GM21390 (cell line): ENCODE data around the gene CPNE4.
A peak's percentile ranks its signal among the peaks of the same experiment; 100 is the strongest.

Experiments used
- ATAC-seq: cut with Tn5 transposase; IDR thresholded peaks from one replicate; pipeline ENCODE4 v1.9.1; 2021; ENCODE audit not compliant: unreplicated experiment

CPNE4 gene

GRCh38 chr3:131612745-131613144 is 422.1 kb downstream of the CPNE4 start:
- ATAC-seq = no peak

DNA sequence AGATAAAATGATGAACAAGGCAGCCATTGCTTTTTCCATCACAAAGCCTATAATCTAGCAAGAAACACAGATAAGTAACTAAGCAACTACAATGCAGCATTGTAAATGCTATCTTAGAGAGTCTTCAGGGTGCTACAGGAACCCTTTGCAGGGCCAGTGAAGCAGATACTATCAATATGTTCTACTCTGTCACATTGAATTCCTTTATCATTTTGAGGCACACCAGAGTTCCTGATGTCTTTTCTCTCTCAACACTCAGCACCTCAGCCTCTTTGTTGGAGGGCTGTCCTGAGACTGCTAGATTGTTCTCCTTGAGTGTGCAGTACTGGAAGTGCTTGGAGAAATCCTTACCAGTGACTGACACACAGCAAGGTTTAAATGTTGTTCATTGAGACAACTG is 424.6 kb downstream of the CPNE4 start:
- no peak for ATAC-seq

- no peak for ATAC-seq
Observed at GRCh38 chr3:131608741-131609140, 426.1 kb downstream of the CPNE4 start.

DNA sequence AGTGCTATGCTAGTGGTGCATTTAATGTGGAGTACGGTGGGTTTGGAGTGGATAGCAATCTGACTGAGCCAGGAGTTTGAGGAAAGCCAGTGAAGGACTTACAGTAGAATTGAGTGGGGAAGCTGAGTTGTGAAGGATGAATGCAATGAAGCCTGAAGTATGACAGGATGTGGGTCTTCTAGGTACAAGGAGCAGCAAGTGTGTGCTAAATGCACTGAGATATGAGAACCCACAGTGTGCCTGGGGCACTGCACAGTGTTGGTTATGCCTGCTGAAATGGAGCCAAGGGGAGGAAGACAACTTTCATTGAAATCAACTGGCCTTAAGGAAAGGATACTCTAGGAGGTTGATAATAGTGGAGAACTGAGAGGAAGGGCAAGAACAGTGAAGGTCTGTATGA is 426.5 kb downstream of the CPNE4 start:
- no peak for ATAC-seq

DNA sequence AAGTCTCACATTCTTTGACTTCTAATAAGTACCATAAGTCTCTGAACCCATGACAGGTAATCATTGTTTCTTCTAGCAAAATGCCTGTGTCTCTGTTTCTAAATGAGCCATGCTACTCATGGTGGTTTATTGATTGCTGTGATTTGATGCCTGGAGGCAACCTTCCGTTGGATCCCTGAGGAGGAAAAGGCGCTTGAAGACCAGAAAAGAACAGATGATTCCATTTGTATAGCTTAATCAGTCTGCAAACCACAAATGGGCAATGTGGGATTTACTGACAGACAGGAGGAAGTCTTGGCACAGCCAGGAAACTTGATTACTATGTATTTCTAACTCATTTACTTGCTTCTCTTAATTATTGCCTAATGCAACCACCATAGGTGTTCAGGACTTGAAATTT is 428.9 kb downstream of the CPNE4 start:
- no peak for ATAC-seq

GRCh38 chr3:131602011-131602779 is 432.6 kb downstream of the CPNE4 start:
- ATAC-seq = no peak

GRCh38 chr3:131597816-131598215 is 437.0 kb downstream of the CPNE4 start:
- ATAC-seq = no peak

- ATAC-seq = no peak
Observed at GRCh38 chr3:131596884-131597283, 437.9 kb downstream of the CPNE4 start.

- no peak for ATAC-seq
Observed at GRCh38 chr3:131591394-131592014, 443.3 kb downstream of the CPNE4 start.

DNA sequence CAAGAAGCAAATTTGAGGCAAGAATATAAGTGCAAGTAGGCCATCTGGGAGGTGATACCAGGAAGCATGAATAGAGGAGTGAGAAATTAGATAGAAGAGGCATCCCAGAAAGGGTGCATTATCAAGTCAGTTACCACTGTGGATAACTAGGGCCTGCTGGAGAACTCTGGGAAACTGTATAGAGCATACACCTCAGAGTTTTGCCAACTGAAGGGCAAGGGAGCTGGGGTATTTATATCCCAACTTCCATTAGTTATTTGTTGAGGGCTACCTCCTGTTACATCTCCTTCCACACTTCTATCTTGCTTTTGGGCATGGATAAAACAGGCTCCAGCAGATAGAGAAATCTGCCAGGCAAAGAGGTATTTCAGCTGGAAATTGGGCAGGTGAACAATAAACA is 448.5 kb downstream of the CPNE4 start:
- ATAC-seq = no peak

DNA sequence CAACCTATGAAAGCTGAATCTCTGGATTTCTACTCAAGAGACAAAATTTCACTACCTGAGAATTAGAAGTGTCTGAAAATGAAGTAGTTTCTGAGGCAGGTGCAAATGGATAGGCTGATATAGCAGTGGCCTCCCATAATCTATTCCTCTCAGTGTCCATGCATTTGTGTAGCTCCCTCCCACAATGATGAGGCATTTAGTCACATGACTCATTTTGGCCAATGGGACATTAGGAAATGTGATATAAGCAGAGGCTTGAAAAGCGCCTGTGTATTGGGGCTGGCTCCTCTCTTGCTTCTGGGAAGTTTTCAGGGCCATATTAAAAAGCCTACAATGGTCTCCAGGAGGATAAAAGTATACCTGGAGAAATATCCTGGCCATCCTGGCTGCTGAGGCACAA is 452.4 kb downstream of the CPNE4 start:
- ATAC-seq = no peak

DNA sequence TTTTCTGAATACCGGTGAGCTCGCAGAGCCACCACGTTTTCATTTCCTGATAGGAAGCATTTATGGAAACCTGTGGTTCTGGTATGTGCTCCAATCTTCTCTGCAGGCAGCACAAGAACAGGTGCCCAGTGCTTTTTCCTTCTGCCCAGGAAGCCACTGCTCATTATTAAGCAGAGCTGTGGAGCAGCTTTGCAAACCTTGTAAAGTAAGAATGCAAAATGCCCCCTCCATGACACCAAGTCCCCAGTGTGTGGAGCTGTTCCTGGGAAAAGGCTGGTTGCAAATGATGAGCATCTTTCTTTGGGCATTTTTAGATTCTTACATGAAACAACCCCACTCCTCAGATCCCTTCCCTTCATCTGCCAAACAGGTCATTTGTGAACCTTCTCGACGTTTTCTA is 466.4 kb downstream of the CPNE4 start:
- ATAC-seq = no peak

DNA sequence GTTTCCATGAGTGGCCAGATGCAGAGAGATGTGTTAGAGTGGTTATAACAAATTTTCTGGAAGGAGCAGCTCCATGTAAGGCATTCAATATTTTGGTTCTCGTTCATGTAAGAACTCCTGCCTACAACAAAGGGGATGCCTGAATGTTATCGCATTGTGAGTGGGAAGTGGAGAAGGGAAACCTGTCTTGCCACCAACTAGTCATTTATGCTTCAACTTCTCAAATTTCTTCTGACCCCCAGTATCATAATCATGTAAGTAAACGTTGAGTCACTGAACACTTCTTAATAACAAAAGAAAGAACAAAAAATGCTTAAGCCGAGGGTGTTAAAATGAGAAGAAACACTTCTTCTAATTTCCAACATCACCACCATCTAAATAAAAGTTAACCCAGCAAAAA is 470.0 kb downstream of the CPNE4 start:
- ATAC-seq = no peak

DNA sequence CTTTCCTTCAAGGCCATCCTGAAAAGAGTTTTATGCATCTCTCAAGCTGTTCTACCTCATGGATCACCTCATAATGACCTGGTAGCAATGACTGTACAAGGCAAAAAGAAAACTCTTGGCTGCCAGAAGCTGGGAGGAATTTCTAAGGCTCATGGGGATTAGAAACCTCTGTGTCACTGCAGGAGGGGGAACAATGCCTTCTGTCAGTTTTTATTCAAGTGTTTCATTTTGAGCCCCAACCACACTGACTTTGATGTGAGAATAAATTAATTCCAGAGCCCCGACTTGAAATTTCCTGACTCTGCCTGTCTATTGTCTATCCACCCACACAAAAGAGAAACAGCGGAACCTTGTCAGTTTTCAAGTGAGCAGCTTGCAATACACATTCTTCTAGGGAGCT is 473.3 kb downstream of the CPNE4 start:
- ATAC-seq = no peak

DNA sequence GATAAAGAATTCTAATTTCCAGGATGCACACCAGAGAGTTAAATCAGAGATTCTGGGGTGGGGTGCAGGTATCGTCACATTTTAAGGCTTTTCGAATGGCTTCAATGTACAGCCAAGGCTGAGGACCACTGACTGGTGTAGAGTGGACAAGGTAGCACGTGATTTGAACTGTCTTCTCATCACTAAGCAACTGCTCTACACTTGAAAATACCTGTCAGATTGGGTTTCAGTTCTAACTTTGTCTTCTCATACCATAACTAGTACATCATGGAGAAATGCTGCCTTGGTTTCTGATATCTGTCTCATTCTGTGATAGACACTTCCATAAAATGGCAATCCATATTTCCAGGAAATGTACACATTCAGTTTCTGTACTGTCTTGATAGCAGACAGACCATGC is 474.0 kb downstream of the CPNE4 start:
- no peak for ATAC-seq

- no peak for ATAC-seq
Observed at GRCh38 chr3:131555456-131555855, 479.4 kb downstream of the CPNE4 start.

DNA sequence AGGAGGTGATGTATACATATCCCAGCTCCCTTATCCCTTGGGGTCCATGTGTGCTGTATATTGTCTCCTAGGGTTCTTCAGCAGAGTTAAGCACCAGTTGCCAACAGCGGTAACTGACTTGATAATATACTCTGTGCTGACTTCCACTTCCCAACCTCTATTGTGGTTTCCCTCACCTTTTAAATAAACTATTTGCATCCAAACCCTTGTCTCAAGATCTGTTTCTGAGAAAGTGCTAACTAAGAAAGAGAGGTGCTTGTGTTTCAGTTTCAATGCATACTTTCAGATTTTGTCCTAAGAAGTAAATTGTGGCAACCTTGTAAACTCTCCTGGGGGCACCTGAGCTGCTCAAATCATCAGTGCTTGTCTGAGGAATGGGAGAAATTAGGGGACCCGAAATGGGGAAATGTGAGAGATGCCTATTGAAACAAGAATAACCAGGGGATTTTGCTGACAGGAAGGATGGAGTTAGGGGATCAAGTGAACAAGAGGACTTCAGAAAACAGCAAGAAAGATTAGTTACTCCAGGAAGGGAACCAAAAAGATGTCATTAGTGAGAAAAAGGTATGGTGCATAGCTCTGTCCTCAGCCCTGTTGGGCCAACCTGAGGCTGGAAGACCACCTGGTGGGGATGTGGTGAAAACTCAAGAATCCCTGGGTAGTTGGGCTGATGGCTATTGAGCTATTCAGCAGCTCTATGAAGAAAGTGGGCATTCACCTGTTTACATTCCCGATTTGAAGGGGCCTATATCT is 481.1 kb downstream of the CPNE4 start:
- peak; percentile 97 for ATAC-seq

- no peak for ATAC-seq
Observed at GRCh38 chr3:131551761-131552160, 483.1 kb downstream of the CPNE4 start.

DNA sequence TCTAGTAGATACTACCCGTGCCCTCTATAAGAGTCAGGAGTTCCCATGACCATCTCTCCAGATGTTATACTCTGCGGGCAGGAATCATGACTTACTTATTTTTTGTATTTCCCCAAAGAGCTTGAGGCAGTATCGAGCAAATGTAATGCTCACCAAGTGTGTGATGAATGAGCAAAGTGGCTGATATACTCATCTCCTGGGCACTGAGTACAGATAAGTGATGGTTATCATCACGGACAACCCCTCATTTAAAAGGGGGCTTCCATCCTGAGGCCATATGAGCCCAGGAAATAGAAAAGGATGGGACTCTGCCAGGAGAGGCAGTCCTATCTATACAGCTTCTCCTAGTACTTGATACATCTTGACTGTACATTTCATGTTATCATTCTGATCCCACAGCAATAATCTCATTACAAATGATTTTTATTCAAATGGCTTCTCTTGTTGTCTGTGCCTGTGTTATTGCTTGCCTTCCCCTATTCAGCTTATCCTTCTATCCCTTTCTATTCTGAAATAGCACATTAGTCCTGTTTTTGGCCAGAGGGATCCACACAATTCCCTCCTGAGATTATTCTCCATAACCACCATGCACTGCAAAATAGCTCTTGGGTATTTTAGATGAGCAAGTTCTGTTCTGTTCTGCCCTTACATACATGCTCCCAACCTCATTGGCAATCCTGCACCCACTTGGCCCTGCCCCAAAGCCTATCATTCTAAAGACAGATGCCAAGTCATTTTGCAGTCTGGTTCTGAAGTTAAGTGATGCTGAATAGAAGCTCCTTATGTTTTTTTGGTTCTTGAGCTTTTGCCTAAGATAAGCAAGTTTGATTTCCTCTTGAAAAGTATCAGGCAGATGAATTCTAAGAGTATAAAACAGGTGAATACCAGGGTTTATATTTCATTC is 484.0 kb downstream of the CPNE4 start:
- ATAC-seq = no peak

DNA sequence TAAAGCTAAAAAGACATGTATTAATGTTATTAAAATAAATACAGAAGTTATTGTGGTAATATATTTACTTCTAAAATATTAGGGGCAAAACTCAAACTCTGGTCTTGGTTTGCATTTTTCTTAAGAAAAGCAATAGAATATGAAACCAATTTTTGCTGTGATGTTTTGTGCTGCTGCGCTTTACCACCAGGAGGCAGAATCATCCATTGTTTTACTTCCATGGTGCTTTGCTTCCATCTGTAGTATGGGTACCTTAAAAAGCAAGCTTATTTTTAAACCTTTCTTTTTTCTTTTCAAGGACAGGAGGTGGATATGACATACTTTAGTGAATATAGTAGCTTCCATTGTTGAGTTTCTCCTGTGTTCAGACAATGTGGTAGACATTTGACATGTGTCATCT is 485.5 kb downstream of the CPNE4 start:
- ATAC-seq = no peak

GRCh38 chr3:131547585-131547984 is 487.2 kb downstream of the CPNE4 start:
- no peak for ATAC-seq
